ENCODE measurements around the gene GPBAR1.

DNA sequence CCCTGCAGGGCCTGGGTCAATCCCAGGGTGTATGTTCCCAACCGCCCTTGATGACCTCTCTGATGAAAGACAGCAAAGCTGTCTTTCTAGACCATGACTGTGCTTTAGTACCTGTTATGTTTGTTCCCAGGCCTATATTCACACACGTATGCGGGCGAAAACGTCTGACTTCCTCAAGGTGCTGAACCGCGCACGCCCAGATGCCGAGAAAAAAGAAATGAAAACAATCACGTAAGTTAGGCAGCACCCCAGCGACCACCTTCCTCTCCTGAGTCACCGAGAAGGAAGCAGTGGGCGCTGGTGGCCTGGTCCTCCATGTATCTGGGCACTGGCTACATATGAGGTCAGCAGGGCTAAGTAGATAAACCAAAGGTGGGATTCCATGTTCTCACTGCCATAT lies 11.1 kb upstream of the GPBAR1 start:
- TF ChIP-seq POLR2A (IDR thresholded peaks at IDR 0.05; ENCODE audit: low read depth, low read length) (no peak), TAF1 (IDR thresholded peaks at IDR 0.05; ENCODE audit: borderline replicate concordance, low read depth, low read length) (no peak)

All from GM12892 (cell line).